Neural cell (in vitro differentiated cells): ENCODE data around the gene S100PBP. TPM values are rescaled to one million over a fixed set of nuclear protein-coding genes. Genes with fewer than 3 reads are reported as not detected.

Experiments
- H2AFZ ChIP-seq: fragments of 200-600, 300-800 bp; sonication (generic), shearing (Covaris generic); 2 replicates; pipeline ENCODE4 v1.6.0; 2014; ENCODE audit warnings: low read depth, mild to moderate bottlenecking, antibody characterized with exemption, low read length, moderate library complexity
- H3F3A ChIP-seq: fragments of 200-600 bp; shearing (Covaris generic); 2 replicates; pipeline ENCODE4 v1.6.1; 2016; ENCODE audit warnings: mild to moderate bottlenecking, moderate library complexity, mixed read lengths, antibody characterized with exemption, low read length; ENCODE audit not compliant: insufficient read depth, poor library complexity, severe bottlenecking
- H3K27ac ChIP-seq: fragments of 200-600, 300-800 bp; sonication (generic), shearing (Covaris generic); 2 replicates; pipeline ENCODE4 v1.5.1; 2014; ENCODE audit warnings: mild to moderate bottlenecking, low read length, moderate library complexity
- H3K27me3 ChIP-seq: fragments of 300-800, 200-600 bp; sonication (generic), shearing (Covaris generic); 2 replicates; pipeline ENCODE4 v1.6.0; 2014; ENCODE audit warnings: mild to moderate bottlenecking, low read depth, low read length, moderate library complexity; ENCODE audit not compliant: insufficient read depth
- H3K36me3 ChIP-seq: fragments of 300-800, 200-600 bp; sonication (generic), shearing (Covaris generic); 2 replicates; pipeline ENCODE4 v1.5.1; 2014; ENCODE audit warnings: mild to moderate bottlenecking, antibody characterized with exemption, low read length, moderate library complexity; ENCODE audit not compliant: insufficient read depth
- H3K4me2 ChIP-seq: fragments of 300-800, 200-600 bp; sonication (generic), shearing (Covaris generic); 2 replicates; pipeline ENCODE4 v1.6.0; 2014; ENCODE audit warnings: mild to moderate bottlenecking, low read length
- H3K4me3 ChIP-seq: fragments of 300-800, 200-600 bp; sonication (generic), shearing (Covaris generic); 2 replicates; pipeline ENCODE4 v1.5.1; 2014; ENCODE audit warnings: mild to moderate bottlenecking, low read length, moderate library complexity
- H3K79me2 ChIP-seq: fragments of 200-600 bp; shearing (Covaris generic); replicated peaks from 2 replicates; pipeline ENCODE4 v1.6.0; 2014; ENCODE audit warnings: mild to moderate bottlenecking, low read length, moderate library complexity; ENCODE audit not compliant: insufficient read depth
- H3K9ac ChIP-seq: fragments of 300-800, 200-600 bp; sonication (generic), shearing (Covaris generic); 2 replicates; pipeline ENCODE4 v1.6.1; 2016; ENCODE audit warnings: mild to moderate bottlenecking, low read length, mixed read lengths
- H3K9me2 ChIP-seq: fragments of 200-600 bp; shearing (Covaris generic); 2 replicates; pipeline ENCODE4 v1.6.1; 2016; ENCODE audit warnings: mild to moderate bottlenecking, low read length, mixed read lengths; ENCODE audit not compliant: insufficient read depth
- H3K9me3 ChIP-seq: fragments of 200-600, 300-800 bp; sonication (generic), shearing (Covaris generic); 2 replicates; pipeline ENCODE4 v1.6.1; 2016; ENCODE audit warnings: mild to moderate bottlenecking, mixed run types, low read length, moderate library complexity, mixed read lengths
- H4K20me1 ChIP-seq: fragments of 200-600 bp; shearing (Covaris generic); 2 replicates; pipeline ENCODE4 v1.6.1; 2016; ENCODE audit warnings: mild to moderate bottlenecking, mixed run types; ENCODE audit not compliant: insufficient read depth
- CTCF ChIP-seq: fragments of 450-650 bp; IDR thresholded peaks from 2 replicates; pipeline ENCODE4 v1.5.1; 2014; ENCODE audit warnings: antibody characterized with exemption, mild to moderate bottlenecking, moderate library complexity; ENCODE audit not compliant: poor library complexity, severe bottlenecking
- EP300 ChIP-seq: fragments of 450-650 bp; conservative IDR thresholded peaks from 2 replicates; pipeline ENCODE4 v1.6.1; 2014; ENCODE audit warnings: antibody characterized with exemption, mild to moderate bottlenecking, moderate library complexity; ENCODE audit not compliant: poor library complexity, severe bottlenecking
- EZH2 ChIP-seq: fragments of 200-600, 300-800 bp; shearing (Covaris generic), sonication (generic); IDR thresholded peaks from 2 replicates; pipeline ENCODE4 v1.6.1; 2014; ENCODE audit warnings: antibody characterized with exemption, low read length, borderline replicate concordance, mild to moderate bottlenecking; ENCODE audit not compliant: insufficient read depth, poor library complexity, severe bottlenecking
- MXI1 ChIP-seq: fragments of 450-650 bp; conservative IDR thresholded peaks from 2 replicates; pipeline ENCODE4 v1.6.1; 2014; ENCODE audit warnings: antibody characterized with exemption, mild to moderate bottlenecking; ENCODE audit not compliant: poor library complexity, severe bottlenecking
- POLR2AphosphoS5 ChIP-seq: IDR thresholded peaks from 2 replicates; pipeline ENCODE4 v1.6.1; 2012
- RAD21 ChIP-seq: fragments of 450-650 bp; conservative IDR thresholded peaks from 2 replicates; pipeline ENCODE4 v1.6.1; 2014; ENCODE audit warnings: antibody characterized with exemption, mild to moderate bottlenecking, moderate library complexity
- REST ChIP-seq: IDR thresholded peaks from 2 replicates; pipeline ENCODE4 v1.6.1; 2012; ENCODE audit warnings: borderline replicate concordance
- SMC3 ChIP-seq: fragments of 450-650 bp; conservative IDR thresholded peaks from 2 replicates; pipeline ENCODE4 v1.6.1; 2014; ENCODE audit warnings: antibody characterized with exemption, mild to moderate bottlenecking, moderate library complexity; ENCODE audit not compliant: poor library complexity
- TAF1 ChIP-seq: IDR thresholded peaks from 2 replicates; pipeline ENCODE4 v1.6.1; 2012; ENCODE audit warnings: low read depth
- polyA plus RNA-seq: library from polyadenylated mRNA; depleted of rRNA; stranded (reverse); fragments of >200 nt; gene quantifications from 2 replicates; pipeline ENCODE4 v1.2.3, GENCODE V29; 2014

Gene S100PBP
- polyA plus RNA-seq, 1 donor from 2014 or later = 77.0 TPM

GRCh38 chr1:32878637-32879041 is 61.2 kb downstream of the S100PBP start:
- Histone ChIP-seq H2AFZ (peak overlapping the region; percentile 34), H3K4me2 (no peak overlapping the region), H3K9me3 (no peaks in the 10 kb centered on the region), H3K79me2 (no peaks in the 10 kb centered on the region), H3F3A (no peaks in the 10 kb centered on the region), H3K27ac (no peak overlapping the region), H3K4me3 (peak overlapping the region; percentile 42), H3K36me3 (no peaks in the 10 kb centered on the region), H3K9ac (peak overlapping the region; percentile 32), H3K27me3 (no peaks in the 10 kb centered on the region), H4K20me1 (no peaks in the 10 kb centered on the region), H3K9me2 (no peaks in the 10 kb centered on the region)
- TF ChIP-seq REST = no peak
- no peak for TF ChIP-seq EZH2
- no peak for TF ChIP-seq SMC3
- TF ChIP-seq RAD21 = no peak
- no peak for TF ChIP-seq TAF1
- TF ChIP-seq CTCF = no peak
- TF ChIP-seq EP300 = no peak

- no peaks in the 10 kb centered on the region for H3K36me3 ChIP-seq
- TF ChIP-seq RAD21 = no peak
- no peak for TF ChIP-seq MXI1
- no peak for TF ChIP-seq EZH2
- no peak for TF ChIP-seq CTCF
- TF ChIP-seq TAF1 = no peak
- no peak for TF ChIP-seq POLR2AphosphoS5
- TF ChIP-seq EP300 = no peak
- TF ChIP-seq REST = no peak
- TF ChIP-seq SMC3 = no peak
- no peak overlapping the region for H3K27ac ChIP-seq
- no peaks in the 10 kb centered on the region for H3F3A ChIP-seq
- H4K20me1 ChIP-seq = no peaks in the 10 kb centered on the region
- no peaks in the 10 kb centered on the region for H3K9me3 ChIP-seq
- H3K9me2 ChIP-seq = no peaks in the 10 kb centered on the region
- H3K4me2 ChIP-seq = no peak overlapping the region
- no peak overlapping the region for H3K9ac ChIP-seq
- peaks cover 11% of the 10 kb centered on the region for H3K27me3 ChIP-seq
- H3K4me3 ChIP-seq = no peak overlapping the region
- H2AFZ ChIP-seq = no peak overlapping the region
- no peaks in the 10 kb centered on the region for H3K79me2 ChIP-seq
Measured at GRCh38 chr1:32881291-32881690, 63.8 kb downstream of the S100PBP start.
